ENCODE data around the gene PHLPP1. TPM values are rescaled to one million over a fixed set of nuclear protein-coding genes. Genes with fewer than 3 reads are reported as not detected.

The PHLPP1 gene
- total and polyA plus RNA-seq, 8 donors, result 2.1 to 77.0 (median 12.5) TPM

DNA sequence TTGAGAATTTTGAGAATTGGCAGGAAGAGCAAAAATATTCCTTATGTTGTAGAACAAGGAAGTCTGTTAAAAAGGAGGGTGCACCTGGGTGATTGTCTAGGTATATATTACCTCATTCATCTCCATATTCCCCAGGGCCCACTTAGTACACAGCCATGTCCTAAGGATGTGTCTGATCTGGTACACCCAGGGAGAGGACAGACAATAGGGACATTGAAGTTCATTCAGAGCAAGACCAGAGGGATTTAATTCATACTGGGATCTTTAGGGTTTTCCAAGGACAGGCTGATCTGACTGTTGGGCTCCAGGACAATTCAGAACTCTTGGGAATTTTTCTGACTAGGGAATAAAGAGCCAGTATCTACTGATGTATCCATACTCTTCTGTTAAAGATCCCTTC lies 112.1 kb downstream of the PHLPP1 start:
- TF ChIP-seq EP300 (IDR thresholded peaks at IDR 0.05) (no peak), POLR2A (IDR thresholded peaks at IDR 0.05) (no peak), POLR2AphosphoS5 (IDR thresholded peaks at IDR 0.05) (no peak)
- TF ChIP-seq, protein P1, sequence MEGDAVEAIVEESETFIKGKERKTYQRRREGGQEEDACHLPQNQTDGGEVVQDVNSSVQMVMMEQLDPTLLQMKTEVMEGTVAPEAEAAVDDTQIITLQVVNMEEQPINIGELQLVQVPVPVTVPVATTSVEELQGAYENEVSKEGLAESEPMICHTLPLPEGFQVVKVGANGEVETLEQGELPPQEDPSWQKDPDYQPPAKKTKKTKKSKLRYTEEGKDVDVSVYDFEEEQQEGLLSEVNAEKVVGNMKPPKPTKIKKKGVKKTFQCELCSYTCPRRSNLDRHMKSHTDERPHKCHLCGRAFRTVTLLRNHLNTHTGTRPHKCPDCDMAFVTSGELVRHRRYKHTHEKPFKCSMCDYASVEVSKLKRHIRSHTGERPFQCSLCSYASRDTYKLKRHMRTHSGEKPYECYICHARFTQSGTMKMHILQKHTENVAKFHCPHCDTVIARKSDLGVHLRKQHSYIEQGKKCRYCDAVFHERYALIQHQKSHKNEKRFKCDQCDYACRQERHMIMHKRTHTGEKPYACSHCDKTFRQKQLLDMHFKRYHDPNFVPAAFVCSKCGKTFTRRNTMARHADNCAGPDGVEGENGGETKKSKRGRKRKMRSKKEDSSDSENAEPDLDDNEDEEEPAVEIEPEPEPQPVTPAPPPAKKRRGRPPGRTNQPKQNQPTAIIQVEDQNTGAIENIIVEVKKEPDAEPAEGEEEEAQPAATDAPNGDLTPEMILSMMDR (IDR thresholded peaks at IDR 0.05), result no peak
- DNase-seq, result no peak
- no peak overlapping the region for H3K4me3 ChIP-seq
- peaks cover 0 to 11% (median 9%) of the 10 kb centered on the region in 4 donors for H3K36me3 ChIP-seq
- peaks cover 0 to 11% (median 3%) of the 10 kb centered on the region in 4 donors for H3K4me1 ChIP-seq
- no peaks in the 10 kb centered on the region for H3K27me3 ChIP-seq
- H3K27ac ChIP-seq, result no peak overlapping the region
- intact Hi-C loops (cut with DNase I; ENCODE audit: low total_unique reads), result no loop called here
- H3K9me3 ChIP-seq, result no peaks in the 10 kb centered on the region

DNA sequence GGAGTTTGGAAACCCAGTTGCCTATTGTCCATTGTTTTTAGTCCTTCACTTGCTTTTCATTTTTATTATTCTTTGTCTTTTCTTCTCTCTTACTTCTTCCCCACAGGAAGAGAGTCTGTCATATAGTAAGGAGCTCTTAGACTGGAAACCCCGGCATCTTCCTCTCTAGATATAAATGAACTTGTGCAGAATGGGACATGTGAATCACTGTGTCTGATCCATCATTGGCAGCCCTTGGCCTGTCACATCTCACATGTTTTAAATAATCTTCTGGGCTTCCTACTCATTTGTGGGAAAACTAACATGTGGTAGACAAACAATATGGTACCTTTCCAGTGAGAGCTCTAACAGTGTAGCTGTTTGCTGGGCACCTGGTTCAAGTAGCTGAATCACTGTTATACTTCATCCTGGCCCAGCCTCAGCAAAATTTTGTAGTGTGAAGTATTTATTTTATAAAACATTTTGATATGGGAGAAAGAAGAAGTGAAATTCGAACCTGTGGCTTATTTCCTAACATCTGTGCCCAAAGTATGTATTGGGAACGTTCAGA lies 112.8 kb downstream of the PHLPP1 start:
- intact Hi-C loops (cut with DNase I; ENCODE audit: low total_unique reads), result no loop called here
- Histone ChIP-seq H3K4me1 (peaks cover 0 to 11% (median 4%) of the 10 kb centered on the region in 4 donors), H3K4me3 (no peak overlapping the region), H3K27ac (no peak overlapping the region), H3K27me3 (no peaks in the 10 kb centered on the region), H3K9me3 (no peaks in the 10 kb centered on the region), H3K36me3 (peaks cover 0 to 11% (median 9%) of the 10 kb centered on the region in 4 donors)
- no peak for DNase-seq
- WGBS, 5 donors, result 68 to 77% (median 75%) methylated on average over 3 of the region's 3 CpGs
- no peak for TF ChIP-seq EP300 (IDR thresholded peaks at IDR 0.05)

DNA sequence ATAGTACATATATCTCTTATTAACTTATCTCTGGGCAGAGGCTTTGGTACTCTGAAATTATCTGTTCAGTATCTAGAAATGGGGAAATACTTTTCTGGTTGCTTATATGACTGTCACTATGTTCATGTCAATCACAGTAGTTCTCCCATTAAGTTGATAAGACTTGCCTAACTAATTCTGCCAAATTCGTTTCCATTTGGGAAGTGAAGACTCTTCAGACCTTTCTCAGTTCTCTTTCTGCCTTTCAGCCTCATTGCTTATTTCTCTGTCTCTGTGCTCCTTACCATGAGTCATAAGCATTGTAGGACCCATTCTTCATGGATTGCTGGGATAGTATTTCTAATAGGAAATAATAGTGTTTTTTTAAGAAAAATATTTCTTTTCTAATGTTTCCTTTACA lies 113.5 kb downstream of the PHLPP1 start:
- H3K36me3 ChIP-seq, result peaks cover 0 to 11% (median 9%) of the 10 kb centered on the region in 4 donors
- H3K4me3 ChIP-seq, result no peak overlapping the region
- WGBS, 5 donors, result 60 to 83% (median 73%) methylated on average over 1 of the region's 1 CpG
- no peak for DNase-seq
- no peaks in the 10 kb centered on the region for H3K27me3 ChIP-seq
- intact Hi-C loops (cut with DNase I; ENCODE audit: low total_unique reads), result no loop called here
- H3K4me1 ChIP-seq, result peaks cover 0 to 11% (median 4%) of the 10 kb centered on the region in 4 donors
- TF ChIP-seq EP300 (IDR thresholded peaks at IDR 0.05) (no peak), POLR2A (IDR thresholded peaks at IDR 0.05) (no peak), POLR2AphosphoS5 (IDR thresholded peaks at IDR 0.05) (no peak)
- TF ChIP-seq, protein P1 (IDR thresholded peaks at IDR 0.05), result no peak
- no peak overlapping the region for H3K27ac ChIP-seq
- no peaks in the 10 kb centered on the region for H3K9me3 ChIP-seq

DNA sequence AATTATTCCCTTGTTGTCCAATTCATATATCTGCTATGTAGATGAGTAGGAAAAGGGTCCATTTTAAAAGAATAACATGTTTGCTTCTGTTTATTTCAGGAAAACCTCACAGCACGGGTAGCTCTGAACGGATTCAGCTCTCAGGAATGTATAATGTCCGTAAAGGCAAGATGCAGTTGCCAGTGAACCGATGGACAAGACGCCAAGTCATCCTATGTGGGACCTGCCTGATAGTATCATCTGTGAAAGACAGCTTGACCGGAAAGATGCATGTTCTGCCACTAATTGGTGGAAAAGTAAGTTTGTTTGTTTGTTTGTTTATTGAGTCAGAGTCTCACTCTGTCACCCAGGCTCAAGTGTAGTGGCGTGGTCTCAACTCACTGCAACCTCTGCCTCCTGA lies 114.6 kb downstream of the PHLPP1 start:
- peaks cover 0 to 11% (median 4%) of the 10 kb centered on the region in 4 donors for H3K4me1 ChIP-seq
- H3K9me3 ChIP-seq, result no peaks in the 10 kb centered on the region
- no peak for TF ChIP-seq POLR2AphosphoS5 (IDR thresholded peaks at IDR 0.05)
- 92 to 95% (median 94%) methylated on average over 7 of the region's 7 CpGs for WGBS, 5 donors
- intact Hi-C loops (cut with DNase I; ENCODE audit: low total_unique reads), result no loop called here
- H3K27ac ChIP-seq, result no peak overlapping the region
- DNase-seq, result no peak
- H3K4me3 ChIP-seq, result no peak overlapping the region
- no peaks in the 10 kb centered on the region for H3K27me3 ChIP-seq
- H3K36me3 ChIP-seq, result peaks cover 0 to 11% (median 9%) of the 10 kb centered on the region in 4 donors

DNA sequence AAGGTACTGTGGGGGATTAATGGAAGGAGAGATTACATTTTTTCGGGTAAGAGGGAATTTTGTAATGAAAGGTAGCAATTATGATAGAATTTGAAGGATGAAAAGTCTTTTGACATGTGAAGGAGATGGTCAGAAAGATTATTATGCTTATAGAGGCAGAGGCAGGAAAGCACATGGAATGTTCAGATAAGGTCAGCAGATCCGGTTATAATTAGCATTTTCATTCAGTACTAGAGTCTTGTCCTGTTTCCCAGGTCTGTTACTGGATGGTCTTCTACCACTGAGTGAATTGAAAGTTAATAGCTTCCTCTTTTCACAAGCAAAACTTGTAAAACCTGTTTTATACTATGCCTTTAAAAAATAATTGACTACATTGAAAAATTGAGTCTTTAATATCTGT lies 116.9 kb downstream of the PHLPP1 start:
- intact Hi-C loops (cut with DNase I; ENCODE audit: low total_unique reads), result no loop called here
- H3K9me3 ChIP-seq, result no peaks in the 10 kb centered on the region
- H3K36me3 ChIP-seq, result peaks cover 0 to 11% (median 9%) of the 10 kb centered on the region in 4 donors
- no peak overlapping the region for H3K27ac ChIP-seq
- no peaks in the 10 kb centered on the region for H3K27me3 ChIP-seq
- WGBS, 5 donors, result 34 to 53% (median 43%) methylated on average over 2 of the region's 2 CpGs
- H3K4me3 ChIP-seq, result no peak overlapping the region
- no peak for DNase-seq
- TF ChIP-seq POLR2A (IDR thresholded peaks at IDR 0.05) (no peak), EP300 (IDR thresholded peaks at IDR 0.05) (no peak), POLR2AphosphoS5 (IDR thresholded peaks at IDR 0.05) (no peak)
- TF ChIP-seq, protein P1 (IDR thresholded peaks at IDR 0.05), result no peak
- H3K4me1 ChIP-seq, result peaks cover 0 to 9% (median 2%) of the 10 kb centered on the region in 4 donors

Measured in stomach (tissue), 9 donors.